Upper lobe of right lung (tissue), 1 donor: ENCODE results near the gene DGUOK. TPM values are rescaled to one million over a fixed set of nuclear protein-coding genes. Genes with fewer than 3 reads are reported as not detected.

Experiments used
- ATAC-seq: fragments of 200-7000 bp; cut with Tn5 transposase; one replicate; pipeline ENCODE4 v1.9.1; 2020; ENCODE audit warnings: mild to moderate bottlenecking, moderate library complexity
- DNase-seq: peaks from one replicate; pipeline ENCODE4 v3.0.0-alpha.2; 2020
- H3K27ac ChIP-seq: fragments of 200-600 bp; one replicate; pipeline ENCODE4 v1.8.0; 2022
- H3K27me3 ChIP-seq: fragments of 200-600 bp; one replicate; pipeline ENCODE4 v1.8.0; 2022; ENCODE audit warnings: mild to moderate bottlenecking
- H3K36me3 ChIP-seq: fragments of 200-600 bp; one replicate; pipeline ENCODE4 v1.8.0; 2022
- H3K4me1 ChIP-seq: fragments of 200-600 bp; one replicate; pipeline ENCODE4 v1.8.0; 2022
- H3K4me3 ChIP-seq: fragments of 200-600 bp; one replicate; pipeline ENCODE4 v1.8.0; 2022; ENCODE audit warnings: mild to moderate bottlenecking
- H3K9me3 ChIP-seq: fragments of 200-600 bp; one replicate; pipeline ENCODE4 v1.8.0; 2022
- CTCF ChIP-seq: fragments of 200-600 bp; IDR thresholded peaks from one replicate; pipeline ENCODE4 v1.8.0; 2022; ENCODE audit warnings: antibody characterized with exemption
- intact Hi-C: fragments of 100-400 bp; cut with DNase I; formaldehyde crosslinking; loops from one replicate; pipeline ENCODE4 v1.11.0; 2022
- total RNA-seq: library from RNA; stranded (reverse); fragmentation: NEBNext Ultra II Directional; extraction: Animal tissue kit (Norgen Biotek cat#: 25700); gene quantifications from one replicate; pipeline ENCODE4 v1.2.1, GENCODE V29; 2021
- donor health status: DM: no; HTN: yes; CAD: no; lungs with severe emphysema.

The DGUOK gene
- total RNA-seq, 1 donor from 2014 or later, result 34.4 TPM

GRCh38 chr2:73976803-73977202 is 50.1 kb downstream of the DGUOK start:
- H3K4me1 ChIP-seq, result peaks cover 34% of the 10 kb centered on the region
- intact Hi-C loops, result no loop called here
- H3K27ac ChIP-seq, result no peak overlapping the region
- no peaks in the 10 kb centered on the region for H3K27me3 ChIP-seq
- H3K9me3 ChIP-seq, result no peaks in the 10 kb centered on the region
- H3K36me3 ChIP-seq, result no peaks in the 10 kb centered on the region
- TF ChIP-seq CTCF, result no peak
- no peak overlapping the region for H3K4me3 ChIP-seq
- ATAC-seq (no peak), DNase-seq (no peak)

- Histone ChIP-seq H3K36me3 (no peaks in the 10 kb centered on the region), H3K27me3 (no peaks in the 10 kb centered on the region), H3K27ac (no peak overlapping the region), H3K4me1 (peaks cover 38% of the 10 kb centered on the region), H3K4me3 (no peak overlapping the region), H3K9me3 (no peaks in the 10 kb centered on the region)
- ATAC-seq, result no peak
- TF ChIP-seq CTCF, result no peak
- intact Hi-C loops, result no loop called here
- no peak for DNase-seq
These were observed 50.8 kb downstream of the DGUOK start for GRCh38 chr2:73977466-73977865.

- Histone ChIP-seq H3K27ac (no peak overlapping the region), H3K27me3 (no peaks in the 10 kb centered on the region), H3K36me3 (no peaks in the 10 kb centered on the region), H3K9me3 (no peaks in the 10 kb centered on the region), H3K4me1 (peaks cover 54% of the 10 kb centered on the region), H3K4me3 (no peak overlapping the region)
- no peak for DNase-seq
- TF ChIP-seq CTCF, result no peak
- no peak for ATAC-seq
- intact Hi-C loops, result no loop called here
These were observed 52.3 kb downstream of the DGUOK start for GRCh38 chr2:73979021-73979420.

GRCh38 chr2:73979686-73980085 is 53.0 kb downstream of the DGUOK start:
- ATAC-seq, result no peak
- no peak for TF ChIP-seq CTCF

GRCh38 chr2:73980566-73980965 is 53.9 kb downstream of the DGUOK start:
- no peak overlapping the region for H3K4me3 ChIP-seq
- no peak for ATAC-seq
- no peak for TF ChIP-seq CTCF
- no peaks in the 10 kb centered on the region for H3K36me3 ChIP-seq
- H3K9me3 ChIP-seq, result no peaks in the 10 kb centered on the region
- DNase-seq, result no peak
- intact Hi-C loops, result no loop called here
- H3K27ac ChIP-seq, result no peak overlapping the region
- no peaks in the 10 kb centered on the region for H3K27me3 ChIP-seq
- H3K4me1 ChIP-seq, result peaks cover 51% of the 10 kb centered on the region

More at GRCh38 chr2:73979686-73980085, 53.0 kb downstream of the DGUOK start:
- no peak for DNase-seq
- Histone ChIP-seq H3K9me3 (no peaks in the 10 kb centered on the region), H3K27me3 (no peaks in the 10 kb centered on the region), H3K27ac (no peak overlapping the region), H3K4me3 (no peak overlapping the region), H3K36me3 (no peaks in the 10 kb centered on the region), H3K4me1 (peaks cover 56% of the 10 kb centered on the region)
- intact Hi-C loops, result no loop called here
